Activated CD4-positive, alpha-beta T cell treated with anti-CD3 and anti-CD28 coated beads, Interleukin-2, amount 10 ng/mL, durations not matched to agents 24 days and 14 days (primary cell): Measurements from ENCODE around the gene SNX14. TPM values are rescaled to one million over a fixed set of nuclear protein-coding genes. Genes with fewer than 3 reads are reported as not detected.

Experiments used
- DNase-seq: peaks from one replicate; pipeline ENCODE4 v3.0.0; 2022
- H3K27ac Mint-ChIP-seq: one replicate; pipeline ENCODE4 v1.8.0; 2022; ENCODE audit warnings: mild to moderate bottlenecking, mixed read lengths
- H3K27me3 Mint-ChIP-seq: one replicate; pipeline ENCODE4 v1.8.0; 2022; ENCODE audit warnings: mixed read lengths
- H3K36me3 Mint-ChIP-seq: one replicate; pipeline ENCODE4 v1.8.0; 2022; ENCODE audit warnings: low read depth, mild to moderate bottlenecking, mixed read lengths
- H3K4me1 Mint-ChIP-seq: one replicate; pipeline ENCODE4 v1.8.0; 2021; ENCODE audit warnings: mixed read lengths
- H3K4me3 Mint-ChIP-seq: one replicate; pipeline ENCODE4 v1.8.0; 2022; ENCODE audit warnings: mild to moderate bottlenecking, moderate library complexity, mixed read lengths
- H3K9me3 Mint-ChIP-seq: one replicate; pipeline ENCODE4 v1.8.0; 2021; ENCODE audit warnings: mixed read lengths
- intact Hi-C: fragments of 100-400 bp; cut with micrococcal nuclease; formaldehyde crosslinking; loops from one replicate; pipeline ENCODE4 v1.15.1; 2023
- total RNA-seq: library from RNA; stranded (reverse); gene quantifications from 2 replicates; pipeline ENCODE4 v1.2.3, GENCODE V29; 2022

SNX14 gene
- total RNA-seq, 1 donor from 2014 or later = 47.1 TPM

DNA sequence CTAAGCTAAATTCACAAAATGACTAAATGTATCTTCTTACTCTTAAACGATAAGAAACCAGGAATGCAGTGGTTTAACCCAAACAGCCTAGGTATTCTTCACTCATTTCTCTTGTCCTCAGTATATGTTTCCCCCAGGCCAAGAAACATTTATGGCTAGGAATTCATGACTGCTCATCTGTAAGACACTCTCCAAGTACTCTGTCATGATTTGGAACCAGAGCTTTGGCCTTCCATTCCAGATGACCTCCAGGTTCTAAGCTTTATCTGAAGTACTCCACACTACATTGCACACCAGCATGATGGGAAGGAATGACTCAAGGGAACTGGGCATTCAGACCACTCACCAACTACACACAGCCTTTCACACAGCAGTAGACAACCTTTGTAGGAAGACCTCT, 114.5 kb downstream of the SNX14 start:
- Mint-ChIP-seq H3K4me3 (no peak overlapping the region), H3K27ac (no peak overlapping the region), H3K9me3 (no peaks in the 10 kb centered on the region), H3K4me1 (peaks cover 20% of the 10 kb centered on the region), H3K27me3 (no peaks in the 10 kb centered on the region), H3K36me3 (peaks cover 26% of the 10 kb centered on the region)
- intact Hi-C loops = no loop called here
- DNase-seq = no peak

GRCh38 chr6:85476532-85476931, 117.1 kb downstream of the SNX14 start:
- H3K4me1 Mint-ChIP-seq = peaks cover 6% of the 10 kb centered on the region
- DNase-seq = no peak
- peaks cover 32% of the 10 kb centered on the region for H3K36me3 Mint-ChIP-seq
- intact Hi-C loops = no loop called here
- no peaks in the 10 kb centered on the region for H3K9me3 Mint-ChIP-seq
- H3K27me3 Mint-ChIP-seq = no peaks in the 10 kb centered on the region
- H3K4me3 Mint-ChIP-seq = no peak overlapping the region
- no peak overlapping the region for H3K27ac Mint-ChIP-seq

- H3K4me1 Mint-ChIP-seq = peaks cover 8% of the 10 kb centered on the region
- no peak overlapping the region for H3K4me3 Mint-ChIP-seq
- DNase-seq = no peak
- H3K9me3 Mint-ChIP-seq = no peaks in the 10 kb centered on the region
- H3K27ac Mint-ChIP-seq = no peak overlapping the region
- H3K36me3 Mint-ChIP-seq = peaks cover 26% of the 10 kb centered on the region
- intact Hi-C loops = no loop called here
- H3K27me3 Mint-ChIP-seq = no peaks in the 10 kb centered on the region
Observed at GRCh38 chr6:85473748-85474147, 119.9 kb downstream of the SNX14 start.

- H3K4me3 Mint-ChIP-seq = no peak overlapping the region
- H3K36me3 Mint-ChIP-seq = peaks cover 30% of the 10 kb centered on the region
- no peaks in the 10 kb centered on the region for H3K27me3 Mint-ChIP-seq
- H3K4me1 Mint-ChIP-seq = peaks cover 10% of the 10 kb centered on the region
- no peaks in the 10 kb centered on the region for H3K9me3 Mint-ChIP-seq
- H3K27ac Mint-ChIP-seq = no peak overlapping the region
- intact Hi-C loops = no loop called here
- DNase-seq = no peak
Observed at GRCh38 chr6:85472744-85473143, 120.9 kb downstream of the SNX14 start.

- peaks cover 24% of the 10 kb centered on the region for H3K4me1 Mint-ChIP-seq
- intact Hi-C loops = no loop called here
- H3K36me3 Mint-ChIP-seq = peaks cover 24% of the 10 kb centered on the region
- H3K27me3 Mint-ChIP-seq = no peaks in the 10 kb centered on the region
- H3K4me3 Mint-ChIP-seq = no peak overlapping the region
- DNase-seq = no peak
- no peak overlapping the region for H3K27ac Mint-ChIP-seq
- no peaks in the 10 kb centered on the region for H3K9me3 Mint-ChIP-seq
Observed at GRCh38 chr6:85470023-85470410, 123.6 kb downstream of the SNX14 start.

GRCh38 chr6:85469276-85470022, 124.2 kb downstream of the SNX14 start:
- no peak overlapping the region for H3K4me3 Mint-ChIP-seq
- intact Hi-C loops = no loop called here
- H3K27me3 Mint-ChIP-seq = no peaks in the 10 kb centered on the region
- no peaks in the 10 kb centered on the region for H3K9me3 Mint-ChIP-seq
- no peak for DNase-seq
- peaks cover 24% of the 10 kb centered on the region for H3K36me3 Mint-ChIP-seq
- H3K27ac Mint-ChIP-seq = no peak overlapping the region
- peaks cover 29% of the 10 kb centered on the region for H3K4me1 Mint-ChIP-seq

DNA sequence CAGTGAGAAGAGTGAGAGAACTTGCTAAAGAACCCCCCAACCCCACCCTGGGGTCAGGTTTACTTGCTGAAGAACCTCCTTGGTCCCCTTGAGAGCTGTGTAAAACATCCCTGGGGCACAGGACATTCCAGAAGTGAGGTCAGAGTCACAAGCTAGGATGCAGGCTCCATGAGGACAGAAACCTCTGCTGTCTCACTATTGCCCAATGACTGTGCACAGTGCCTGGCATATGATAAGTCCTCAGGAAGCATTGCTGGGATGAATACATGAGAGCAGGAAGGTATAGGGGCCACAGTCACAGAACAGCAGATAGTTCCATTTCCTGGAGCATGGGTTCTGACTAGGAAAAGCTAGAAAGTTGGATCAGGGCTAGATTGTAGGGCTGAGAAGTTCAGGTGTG, 125.3 kb downstream of the SNX14 start:
- peaks cover 39% of the 10 kb centered on the region for H3K4me1 Mint-ChIP-seq
- intact Hi-C loops = no loop called here
- peaks cover 24% of the 10 kb centered on the region for H3K36me3 Mint-ChIP-seq
- H3K27ac Mint-ChIP-seq = no peak overlapping the region
- DNase-seq = no peak
- H3K27me3 Mint-ChIP-seq = no peaks in the 10 kb centered on the region
- H3K4me3 Mint-ChIP-seq = no peak overlapping the region
- no peaks in the 10 kb centered on the region for H3K9me3 Mint-ChIP-seq

GRCh38 chr6:85465762-85466161, 127.9 kb downstream of the SNX14 start:
- H3K36me3 Mint-ChIP-seq = peaks cover 19% of the 10 kb centered on the region
- H3K9me3 Mint-ChIP-seq = no peaks in the 10 kb centered on the region
- H3K4me1 Mint-ChIP-seq = peaks cover 63% of the 10 kb centered on the region
- H3K27me3 Mint-ChIP-seq = no peaks in the 10 kb centered on the region
- intact Hi-C loops = loop anchor here (1.0 to 2.0 kb wide), 2 partner anchors 49 to 104 kb away; no protein-coding TSS in a partner anchor
- peak overlapping the region; percentile 52 for H3K4me3 Mint-ChIP-seq
- no peak for DNase-seq
- H3K27ac Mint-ChIP-seq = peak overlapping the region; percentile 94

DNA sequence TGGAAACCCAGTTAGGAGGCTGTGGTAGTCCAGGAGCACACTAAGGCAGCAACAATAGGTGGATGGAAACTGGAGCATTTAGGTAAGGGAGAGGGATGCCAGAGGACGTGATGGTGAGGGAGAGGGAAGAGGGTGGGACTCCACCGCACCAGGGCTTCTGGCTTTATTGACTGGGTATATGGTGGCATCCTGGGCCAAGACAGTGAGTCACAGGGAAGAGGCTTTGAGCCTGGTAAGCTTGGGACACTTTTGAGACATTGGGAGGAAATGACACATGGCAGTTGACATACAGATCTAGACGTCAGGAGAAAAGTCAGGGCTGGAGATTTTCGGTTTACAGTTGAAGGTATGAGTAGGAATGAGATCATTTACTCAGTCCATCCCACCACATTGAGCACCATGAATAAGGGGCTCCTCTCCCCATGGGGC, 128.9 kb downstream of the SNX14 start:
- Mint-ChIP-seq H3K27ac (peak overlapping the region; percentile 94), H3K4me3 (peak overlapping the region; percentile 43), H3K9me3 (no peaks in the 10 kb centered on the region), H3K36me3 (peaks cover 19% of the 10 kb centered on the region), H3K27me3 (no peaks in the 10 kb centered on the region), H3K4me1 (peaks cover 66% of the 10 kb centered on the region)
- intact Hi-C loops = loop anchor here (1.0 to 2.0 kb wide), 3 partner anchors 19 to 103 kb away; no protein-coding TSS in a partner anchor
- peak; percentile 75 for DNase-seq

DNA sequence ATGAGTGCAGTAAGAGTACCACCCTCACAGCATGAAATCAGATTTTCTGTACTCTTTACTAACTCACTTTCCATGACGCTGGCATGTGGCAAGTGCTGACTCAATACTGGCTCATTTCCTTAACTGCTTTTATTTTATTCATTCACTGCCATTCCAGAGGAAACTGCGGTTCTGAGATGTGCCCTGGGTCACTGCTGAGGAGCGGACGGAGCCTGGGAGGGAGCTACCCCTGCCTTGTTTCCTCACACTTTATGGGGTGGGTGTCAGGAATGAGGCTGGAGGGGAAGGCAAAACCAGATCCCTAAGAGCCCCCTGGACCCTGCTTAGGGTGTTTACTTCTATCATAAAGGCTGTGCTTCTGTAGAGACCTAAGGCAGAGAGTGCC, 129.4 kb downstream of the SNX14 start:
- intact Hi-C loops = loop anchor here (1.0 to 2.0 kb wide), 2 partner anchors 19 to 47 kb away; no protein-coding TSS in a partner anchor
- Mint-ChIP-seq H3K4me1 (peaks cover 69% of the 10 kb centered on the region), H3K9me3 (no peaks in the 10 kb centered on the region), H3K4me3 (peak overlapping the region; percentile 43), H3K27ac (peak overlapping the region; percentile 94), H3K36me3 (peaks cover 17% of the 10 kb centered on the region), H3K27me3 (no peaks in the 10 kb centered on the region)
- DNase-seq = peak; percentile 80

DNA sequence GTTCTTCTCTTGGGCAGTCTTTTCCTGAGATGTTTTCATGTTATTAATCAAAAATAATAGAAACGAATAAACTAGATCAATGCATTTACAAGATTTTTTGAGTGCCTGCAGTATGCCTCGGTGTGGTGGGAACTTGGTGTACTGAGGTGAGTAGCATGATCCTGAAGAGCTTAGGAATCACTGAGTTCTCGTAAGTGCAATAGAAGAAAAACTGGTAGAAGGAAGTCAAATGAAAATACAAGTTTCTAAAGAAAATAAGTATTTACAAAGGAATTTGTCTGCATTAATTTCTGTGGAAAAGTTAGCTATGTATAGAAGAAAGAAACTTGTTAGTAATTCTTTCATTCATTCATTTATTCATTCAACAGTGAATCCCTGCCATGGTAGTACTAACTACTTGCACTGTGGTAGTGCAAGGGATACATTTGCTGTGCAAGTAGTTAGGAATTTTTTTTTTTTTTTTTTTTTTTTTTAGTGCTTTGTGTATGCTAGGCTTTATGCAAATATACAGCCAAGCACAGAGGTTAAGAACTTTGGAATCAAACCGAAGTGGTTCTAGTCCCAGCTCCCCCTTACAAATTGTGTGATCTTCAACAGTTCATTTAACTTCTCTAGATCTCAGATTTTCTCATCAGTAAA, 129.9 kb downstream of the SNX14 start:
- Mint-ChIP-seq H3K27ac (peak overlapping the region; percentile 94), H3K4me3 (peak overlapping the region; percentile 43), H3K36me3 (peaks cover 17% of the 10 kb centered on the region), H3K4me1 (peaks cover 73% of the 10 kb centered on the region), H3K9me3 (no peaks in the 10 kb centered on the region), H3K27me3 (no peaks in the 10 kb centered on the region)
- intact Hi-C loops = loop anchor here (1.0 to 2.0 kb wide), 2 partner anchors 20 to 47 kb away; no protein-coding TSS in a partner anchor
- no peak for DNase-seq

DNA sequence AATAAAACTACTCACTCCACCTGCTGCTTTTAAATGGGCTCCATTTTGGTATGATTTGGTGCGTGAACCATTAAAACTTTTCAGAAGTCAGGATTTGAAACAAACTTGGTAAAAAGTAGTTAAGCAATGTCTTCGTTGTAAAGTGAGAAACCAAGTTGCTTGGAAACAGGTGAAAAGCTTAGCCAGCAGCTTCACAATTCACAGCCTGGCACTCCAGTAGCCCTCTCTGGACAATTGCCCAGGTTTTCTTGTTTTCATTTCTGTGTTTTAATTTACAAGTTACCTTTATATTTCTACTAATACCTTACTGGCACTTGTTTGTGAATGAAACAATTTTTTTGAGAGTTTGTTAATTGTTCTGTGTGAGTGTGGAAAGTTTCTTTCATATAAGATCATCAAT, 131.0 kb downstream of the SNX14 start:
- Mint-ChIP-seq H3K27me3 (no peaks in the 10 kb centered on the region), H3K36me3 (peaks cover 19% of the 10 kb centered on the region), H3K4me3 (no peak overlapping the region), H3K27ac (peak overlapping the region; percentile 93), H3K9me3 (no peaks in the 10 kb centered on the region), H3K4me1 (peaks cover 78% of the 10 kb centered on the region)
- intact Hi-C loops = no loop called here
- DNase-seq = no peak

- Mint-ChIP-seq H3K9me3 (no peaks in the 10 kb centered on the region), H3K36me3 (peaks cover 25% of the 10 kb centered on the region), H3K4me3 (peak overlapping the region; percentile 70), H3K27ac (peak overlapping the region; percentile 93), H3K27me3 (no peaks in the 10 kb centered on the region), H3K4me1 (peaks cover 87% of the 10 kb centered on the region)
- no peak for DNase-seq
- intact Hi-C loops = loop anchor here (1.0 kb wide), 2 partner anchors 11 to 183 kb away; partner anchors contain the start of gene NT5E
Observed at GRCh38 chr6:85461798-85462170, 131.9 kb downstream of the SNX14 start.
